Ovary (tissue), 9 donors: ENCODE data around the gene LZTS3. TPM values are rescaled to one million over a fixed set of nuclear protein-coding genes. Genes with fewer than 3 reads are reported as not detected.

Experiments used
- DNase-seq, 5 donors: peaks; one replicate each; pipeline ENCODE4 v3.0.0-alpha.2; 2019 to 2020
- H3K27ac ChIP-seq, 2 donors: fragments of 200-600 bp; one replicate each; pipeline versions ENCODE4 v1.5.1 to v1.8.0; 2019 to 2022
- H3K27me3 ChIP-seq: fragments of 200-600 bp; one replicate; pipeline ENCODE4 v1.8.0; 2022
- H3K36me3 ChIP-seq: fragments of 200-600 bp; sonication (generic); one replicate; pipeline ENCODE4 v1.5.1; 2019
- H3K4me1 ChIP-seq: one replicate; pipeline ENCODE4 v1.8.1; 2013; ENCODE audit warnings: mild to moderate bottlenecking, moderate library complexity; ENCODE audit not compliant: insufficient read depth
- H3K4me3 ChIP-seq: fragments of 200-600 bp; sonication (generic); one replicate; pipeline ENCODE4 v1.5.1; 2017
- H3K9me3 ChIP-seq, 2 donors: fragments of 200-600 bp in 1 of 2; sonication (generic) in 1 of 2; one replicate each; pipeline versions ENCODE4 v1.5.1 to v1.8.1; 2013 to 2019; ENCODE audit warnings: mild to moderate bottlenecking in 1 of 2, moderate library complexity in 1 of 2
- EP300 ChIP-seq: sonication (generic); formaldehyde crosslinking; IDR thresholded peaks from one replicate; pipeline ENCODE4 v1.6.1; 2017; ENCODE audit warnings: antibody characterized with exemption
- POLR2A ChIP-seq: fragments of 450-650 bp; IDR thresholded peaks from one replicate; pipeline ENCODE4 v1.6.1; 2017; ENCODE audit warnings: antibody characterized with exemption, mild to moderate bottlenecking, moderate library complexity
- whole genome bisulfite sequencing, 3 donors: extraction: QIAGEN DNeasy Blood & Tissue Kit in 1 of 3; methylation state at CpG; one replicate each; pipeline versions ENCODE4 v1.1.5 to v1.1.7; 2013 to 2017; 5-methylcytosine and 5-hydroxymethylcytosine counted together
- intact Hi-C, 4 donors: fragments of 100-400 bp; cut with DNase I; formaldehyde crosslinking; loops; one replicate each; pipeline versions ENCODE4 v1.11.0 to v1.15.1; 2022 to 2023
- polyA plus RNA-seq, 2 donors: library from polyadenylated mRNA; stranded (reverse); fragments of 200-250 nt in 1 of 2; fragments of 350-450 nt in 1 of 2; fragmentation: Illumina TruSeq in 1 of 2; extraction: RNeasy Lipid Tissue Mini Kit (QIAGEN cat#74804) in 1 of 2; gene quantifications; one replicate each; pipeline ENCODE4 v1.2.3, GENCODE V29; 2013 to 2014
- total RNA-seq, 7 donors: library from RNA; depleted of rRNA in 2 of 7; stranded (reverse); fragments of >200 nt in 2 of 7; fragmentation: NEBNext Ultra II Directional in 3 of 7; extraction: Animal tissue kit (Norgen Biotek cat#: 25700) in 3 of 7; gene quantifications; one replicate each; pipeline versions ENCODE4 v1.1.0 to v1.2.4, GENCODE V29; 2016 to 2023
- TF ChIP-seq, protein P1 (sequence below), 3 donors: fragments of 450-650 bp in 2 of 3; fragments of 200-600 bp in 1 of 3; IDR thresholded peaks; one replicate each; pipeline versions ENCODE4 v1.5.1 to v1.8.0; 2016 to 2022; ENCODE audit warnings: antibody characterized with exemption in 3 of 3, mild to moderate bottlenecking in 1 of 3
- donor health status: DM: no; HTN: no; CAD: no; lungs with moderate emphysema.
- donor health status: DM: no; HTN: no; CAD: no.
- donor health status: Bipolar disorder and iron deficiency.
- donor health status: DM: yes; HTN: yes; CAD: no.
- donor health status: DM: no; HTN: no; CAD: no.
- donor health status: DM: yes; HTN: yes; CAD: no.

Gene LZTS3
- total and polyA plus RNA-seq, 9 donors = 4.2 to 27.4 (median 18.2) TPM

DNA sequence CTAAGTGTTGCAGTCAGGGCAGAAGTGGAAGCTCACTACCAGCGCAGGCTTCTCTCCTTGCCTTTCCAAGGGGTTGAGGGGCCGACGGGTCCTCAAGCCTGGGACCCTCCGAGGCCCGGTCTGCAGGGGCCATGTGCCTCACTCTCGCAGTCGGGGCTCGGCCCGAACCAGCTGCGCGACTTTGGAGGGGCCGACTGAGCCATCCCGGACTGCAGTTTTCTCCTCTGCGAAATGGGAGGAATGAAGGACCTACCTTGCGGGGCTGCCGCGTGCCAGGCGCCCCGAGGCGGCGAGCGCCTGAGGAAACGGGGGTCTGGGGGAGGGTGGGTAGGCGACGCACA, 5.6 kb downstream of the LZTS3 start:
- WGBS, 3 donors = 71 to 87% (median 79%) methylated on average over 10 to 25 of the region's 25 CpGs
- Histone ChIP-seq H3K27me3 (no peaks in the 10 kb centered on the region), H3K36me3 (no peaks in the 10 kb centered on the region), H3K4me1 (no peaks in the 10 kb centered on the region), H3K9me3 (no peaks in the 10 kb centered on the region), H3K27ac (no peak overlapping the region), H3K4me3 (no peak overlapping the region)
- TF ChIP-seq POLR2A = no peak
- TF ChIP-seq, protein P1, sequence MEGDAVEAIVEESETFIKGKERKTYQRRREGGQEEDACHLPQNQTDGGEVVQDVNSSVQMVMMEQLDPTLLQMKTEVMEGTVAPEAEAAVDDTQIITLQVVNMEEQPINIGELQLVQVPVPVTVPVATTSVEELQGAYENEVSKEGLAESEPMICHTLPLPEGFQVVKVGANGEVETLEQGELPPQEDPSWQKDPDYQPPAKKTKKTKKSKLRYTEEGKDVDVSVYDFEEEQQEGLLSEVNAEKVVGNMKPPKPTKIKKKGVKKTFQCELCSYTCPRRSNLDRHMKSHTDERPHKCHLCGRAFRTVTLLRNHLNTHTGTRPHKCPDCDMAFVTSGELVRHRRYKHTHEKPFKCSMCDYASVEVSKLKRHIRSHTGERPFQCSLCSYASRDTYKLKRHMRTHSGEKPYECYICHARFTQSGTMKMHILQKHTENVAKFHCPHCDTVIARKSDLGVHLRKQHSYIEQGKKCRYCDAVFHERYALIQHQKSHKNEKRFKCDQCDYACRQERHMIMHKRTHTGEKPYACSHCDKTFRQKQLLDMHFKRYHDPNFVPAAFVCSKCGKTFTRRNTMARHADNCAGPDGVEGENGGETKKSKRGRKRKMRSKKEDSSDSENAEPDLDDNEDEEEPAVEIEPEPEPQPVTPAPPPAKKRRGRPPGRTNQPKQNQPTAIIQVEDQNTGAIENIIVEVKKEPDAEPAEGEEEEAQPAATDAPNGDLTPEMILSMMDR (IDR thresholded peaks at IDR 0.05) = no peak
- TF ChIP-seq EP300 = no peak
- DNase-seq = no peak
- intact Hi-C loops = no loop called here

DNA sequence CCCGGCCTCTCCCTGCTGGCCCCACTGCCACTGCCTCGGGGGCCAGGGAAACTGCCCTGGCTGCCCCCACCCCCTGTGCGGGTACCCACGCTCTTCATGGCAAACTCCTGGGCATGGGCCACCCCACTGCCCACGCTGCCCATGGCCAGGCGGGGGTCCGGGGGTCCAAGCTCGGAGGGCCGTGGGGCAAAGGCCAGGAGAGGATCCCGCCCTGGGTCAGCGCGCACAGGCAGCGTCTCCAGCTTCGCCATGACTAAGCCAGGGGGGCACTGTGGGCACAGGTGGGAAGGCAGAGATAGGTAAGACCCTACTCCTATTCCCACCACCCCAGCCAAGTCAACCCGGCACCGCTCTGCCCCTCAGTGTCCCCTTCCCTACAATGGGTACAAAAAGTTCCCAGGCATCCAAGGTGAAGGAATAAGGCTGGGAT, 6.4 kb downstream of the LZTS3 start:
- Histone ChIP-seq H3K9me3 (no peaks in the 10 kb centered on the region), H3K36me3 (no peaks in the 10 kb centered on the region), H3K27ac (no peak overlapping the region), H3K4me3 (no peak overlapping the region), H3K27me3 (no peaks in the 10 kb centered on the region), H3K4me1 (no peaks in the 10 kb centered on the region)
- intact Hi-C loops = no loop called here
- 94 to 96% (median 95%) methylated on average over 14 to 16 of the region's 16 CpGs for WGBS, 3 donors
- TF ChIP-seq EP300 (no peak), POLR2A (no peak)
- TF ChIP-seq, protein P1 (IDR thresholded peaks at IDR 0.05) = no peak
- DNase-seq = peak in 1 of 5 donors; percentile 39

DNA sequence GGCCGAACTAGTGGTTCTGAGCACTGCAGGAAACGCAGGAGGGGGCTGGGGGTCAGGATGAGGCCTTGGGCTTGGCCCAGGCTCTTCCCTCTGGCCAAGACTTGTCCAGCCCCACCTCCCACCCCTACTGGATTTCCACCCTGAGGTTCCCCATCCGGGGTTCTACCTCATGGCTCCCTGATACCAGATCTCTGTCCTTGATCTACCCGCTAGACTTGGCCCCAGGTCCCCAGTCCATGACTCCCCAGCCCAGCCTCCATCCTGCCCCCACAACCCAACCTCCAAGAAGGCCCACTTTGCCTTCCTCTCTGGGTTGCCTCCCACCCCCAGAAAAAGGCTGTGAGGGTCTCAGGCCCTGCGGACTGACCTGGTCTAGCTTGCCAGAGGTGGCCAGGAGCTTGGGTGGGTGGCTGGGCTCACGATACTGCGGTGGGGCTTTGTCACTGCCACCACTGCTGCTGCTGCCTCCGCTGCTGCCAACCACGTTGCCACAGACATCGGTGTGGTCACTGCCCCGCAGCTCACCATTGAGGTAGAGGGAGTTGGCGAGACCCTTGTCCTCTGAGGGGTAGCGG, 6.9 kb downstream of the LZTS3 start:
- intact Hi-C loops = no loop called here
- no peak overlapping the region for H3K27ac ChIP-seq
- 91 to 95% (median 91%) methylated on average over 10 to 13 of the region's 13 CpGs for WGBS, 3 donors
- no peaks in the 10 kb centered on the region for H3K36me3 ChIP-seq
- H3K9me3 ChIP-seq = no peaks in the 10 kb centered on the region
- H3K4me3 ChIP-seq = no peak overlapping the region
- DNase-seq = no peak
- no peaks in the 10 kb centered on the region for H3K27me3 ChIP-seq
- TF ChIP-seq, protein P1 (IDR thresholded peaks at IDR 0.05) = no peak
- no peak for TF ChIP-seq POLR2A
- no peak for TF ChIP-seq EP300
- H3K4me1 ChIP-seq = no peaks in the 10 kb centered on the region

DNA sequence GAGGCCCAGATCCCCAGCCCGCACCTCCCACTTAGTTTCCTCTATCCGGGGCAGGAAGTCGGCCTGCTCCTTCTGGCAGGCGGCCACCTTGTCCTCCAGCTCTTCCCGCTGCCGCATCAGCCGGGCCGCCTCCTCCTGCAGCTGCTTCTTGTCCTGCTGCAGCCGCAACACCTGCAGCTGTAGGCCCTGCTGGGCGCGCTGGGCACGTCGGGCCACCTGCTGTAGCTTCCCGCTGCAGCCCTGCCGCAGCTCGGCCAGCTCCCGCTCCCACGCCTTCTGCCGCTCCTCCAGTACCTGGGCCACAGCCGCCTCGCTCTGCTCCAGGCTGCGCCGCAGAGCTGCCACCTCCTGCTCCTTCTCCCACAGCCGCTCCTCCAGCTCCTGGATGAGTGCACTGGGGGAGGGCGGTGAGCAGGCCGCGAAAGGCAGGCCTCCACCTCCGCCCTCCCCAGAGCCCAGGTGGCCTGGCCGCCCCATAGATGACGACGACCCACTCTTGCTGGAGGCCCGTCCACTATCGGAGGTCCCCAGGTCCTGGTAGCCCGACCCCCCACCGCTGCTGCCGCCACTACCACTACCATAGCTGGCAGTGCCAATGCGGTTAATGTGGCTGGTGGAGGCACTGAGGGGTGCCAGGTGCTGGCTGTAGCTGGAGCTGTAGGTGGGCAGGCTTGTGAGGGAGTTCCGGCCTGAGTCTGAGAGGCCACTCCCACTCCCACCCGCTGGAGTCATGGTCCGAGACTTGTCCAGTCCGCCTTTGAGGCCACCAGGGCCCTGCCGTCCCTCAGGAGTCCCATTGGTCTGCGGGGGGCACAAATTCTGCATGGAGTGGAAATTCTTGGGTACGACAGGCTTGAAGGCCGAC, 7.6 kb downstream of the LZTS3 start:
- H3K36me3 ChIP-seq = no peaks in the 10 kb centered on the region
- no peak for TF ChIP-seq POLR2A
- no peak for TF ChIP-seq EP300
- TF ChIP-seq, protein P1 (IDR thresholded peaks at IDR 0.05) = no peak
- H3K4me1 ChIP-seq = no peaks in the 10 kb centered on the region
- no peaks in the 10 kb centered on the region for H3K27me3 ChIP-seq
- H3K27ac ChIP-seq = no peak overlapping the region
- intact Hi-C loops = no loop called here
- no peak overlapping the region for H3K4me3 ChIP-seq
- no peaks in the 10 kb centered on the region for H3K9me3 ChIP-seq
- WGBS, 3 donors = 40 to 56% (median 48%) methylated on average over 42 to 45 of the region's 45 CpGs
- peak; percentile 53 to 78 (median 63) for DNase-seq
